HepG2 (cell line): Measurements from ENCODE around the gene CYTH1. TPM values are rescaled to one million over a fixed set of nuclear protein-coding genes. Genes with fewer than 3 reads are reported as not detected.

Source experiments
- ARID2 ChIP-seq: sonication (generic); formaldehyde crosslinking; IDR thresholded peaks from 2 replicates; pipeline ENCODE4 v1.8.1; 2022; ENCODE audit warnings: mild to moderate bottlenecking, missing genetic modification reagents, borderline replicate concordance
- DMAP1 ChIP-seq: IDR thresholded peaks from 2 replicates; pipeline ENCODE4 v1.6.1; 2016
- DNMT3B ChIP-seq: conservative IDR thresholded peaks from 2 replicates; pipeline ENCODE4 v1.6.1; 2016; ENCODE audit warnings: missing biosample characterization, control low read depth
- HDAC1 ChIP-seq: sonication (generic); formaldehyde crosslinking; IDR thresholded peaks from 2 replicates; pipeline ENCODE4 v1.5.1; 2020; ENCODE audit warnings: mild to moderate bottlenecking, missing genetic modification reagents
- HOXA5 ChIP-seq: sonication (generic); formaldehyde crosslinking; IDR thresholded peaks from 2 replicates; pipeline ENCODE4 v1.4.0; 2020; ENCODE audit warnings: missing genetic modification reagents
- HOXD1 ChIP-seq: sonication (generic); formaldehyde crosslinking; IDR thresholded peaks from 2 replicates; pipeline ENCODE4 v1.5.0; 2020; ENCODE audit warnings: missing genetic modification reagents
- KDM4B ChIP-seq: sonication (generic); formaldehyde crosslinking; IDR thresholded peaks from 2 replicates; pipeline ENCODE4 v1.4.0; 2020; ENCODE audit warnings: missing genetic modification reagents
- KLF13 ChIP-seq: sonication (generic); formaldehyde crosslinking; IDR thresholded peaks from 2 replicates; pipeline ENCODE4 v1.4.0; 2020; ENCODE audit warnings: mild to moderate bottlenecking, missing genetic modification reagents
- NCOR1 ChIP-seq: fragments of 200-600 bp; sonication (generic); IDR thresholded peaks from 2 replicates; pipeline ENCODE4 v1.7.0; 2017; ENCODE audit warnings: antibody characterized with exemption, low read length, borderline replicate concordance
- NFYC ChIP-seq: IDR thresholded peaks from 2 replicates; pipeline ENCODE4 v1.6.1; 2016; ENCODE audit warnings: missing genetic modification reagents, missing compliant biosample characterization
- PAX8 ChIP-seq: sonication (generic); formaldehyde crosslinking; IDR thresholded peaks from 2 replicates; pipeline ENCODE4 v1.8.0; 2022; ENCODE audit warnings: mild to moderate bottlenecking, missing genetic modification reagents, borderline replicate concordance
- RAD51 ChIP-seq: fragments of 450-650 bp; IDR thresholded peaks from 2 replicates; pipeline ENCODE4 v1.6.1; 2016; ENCODE audit warnings: borderline replicate concordance
- RARA ChIP-seq: IDR thresholded peaks from 2 replicates; pipeline ENCODE4 v1.6.1; 2016; ENCODE audit warnings: missing genetic modification reagents, missing compliant biosample characterization
- RBAK ChIP-seq: sonication (generic); formaldehyde crosslinking; IDR thresholded peaks from 2 replicates; pipeline ENCODE4 v1.5.1; 2020; ENCODE audit warnings: mild to moderate bottlenecking, missing genetic modification reagents
- REL ChIP-seq: sonication (generic); formaldehyde crosslinking; conservative IDR thresholded peaks from 2 replicates; pipeline ENCODE4 v1.8.0; 2022; ENCODE audit warnings: mild to moderate bottlenecking, missing genetic modification reagents, moderate library complexity
- SAP130 ChIP-seq: IDR thresholded peaks from 2 replicates; pipeline ENCODE4 v1.6.1; 2016; ENCODE audit warnings: low read depth
- SP1 ChIP-seq, 2 experiments: fragments of 450-650 bp in 1 of 2; sonication (generic) in 1 of 2; formaldehyde crosslinking in 1 of 2; IDR thresholded peaks; 2 replicates each; pipeline versions ENCODE4 v1.4.0 to v1.6.1; 2016 to 2020; ENCODE audit warnings: missing genetic modification reagents in 1 of 2
- SP5 ChIP-seq: IDR thresholded peaks from 2 replicates; pipeline ENCODE4 v1.6.1; 2016; ENCODE audit warnings: low read depth, borderline replicate concordance
- TAF15 ChIP-seq: fragments of 200-400 bp; formaldehyde crosslinking; IDR thresholded peaks from one replicate; pipeline ENCODE4 v1.6.1; 2018; ENCODE audit warnings: mild to moderate bottlenecking, low read depth, low read length; ENCODE audit not compliant: poor library complexity, severe bottlenecking
- TBX2 ChIP-seq: sonication (generic); formaldehyde crosslinking; IDR thresholded peaks from 2 replicates; pipeline ENCODE4 v1.5.0; 2020; ENCODE audit warnings: missing genetic modification reagents, mild to moderate bottlenecking, borderline replicate concordance
- ZBTB8A ChIP-seq: sonication (generic); formaldehyde crosslinking; IDR thresholded peaks from 2 replicates; pipeline ENCODE4 v1.4.0; 2020; ENCODE audit warnings: mild to moderate bottlenecking, low read depth, missing genetic modification reagents, borderline replicate concordance
- ZNF460 ChIP-seq: sonication (generic); formaldehyde crosslinking; IDR thresholded peaks from 2 replicates; pipeline ENCODE4 v1.5.1; 2020; ENCODE audit warnings: missing genetic modification reagents, mild to moderate bottlenecking, borderline replicate concordance
- polyA plus RNA-seq, 8 experiments: library from polyadenylated mRNA; depleted of rRNA in 3 of 8; stranded (reverse) in 7 of 8; unstranded in 1 of 8; fragments of >200 nt; fragmentation: Illumina TruSeq in 4 of 8; extraction: Trizol in 4 of 8; gene quantifications; 2 replicates each; pipeline versions ENCODE4 v1.2.1 to v1.2.3, GENCODE V29; 2011 to 2016; ENCODE audit warnings: low read depth in 4 of 8, missing spikeins in 1 of 8, mixed read lengths in 1 of 8; ENCODE audit not compliant: insufficient read depth in 1 of 8
- total RNA-seq, 5 experiments: library from RNA; depleted of rRNA; stranded (reverse); fragments of >200 nt; fragmentation: Illumina TruSeq; extraction: Trizol; gene quantifications; 2 replicates each; pipeline ENCODE4 v1.2.3, GENCODE V29; 2016; ENCODE audit warnings: low read depth in 1 of 5
- TF ChIP-seq, protein P1 (sequence below): sonication (generic); formaldehyde crosslinking; IDR thresholded peaks from 2 replicates; pipeline ENCODE4 v1.4.0; 2020; ENCODE audit warnings: missing genetic modification reagents
- TF ChIP-seq, protein P2 (sequence below): IDR thresholded peaks from 2 replicates; pipeline ENCODE4 v1.6.1; 2016
- TF ChIP-seq, protein P3 (sequence below): sonication (generic); formaldehyde crosslinking; IDR thresholded peaks from 2 replicates; pipeline ENCODE4 v1.4.0; 2020; ENCODE audit warnings: missing genetic modification reagents; ENCODE audit errors: not compliant biosample characterization
- TF ChIP-seq, protein P4 (sequence below): sonication (generic); formaldehyde crosslinking; IDR thresholded peaks from 2 replicates; pipeline ENCODE4 v1.4.0; 2020; ENCODE audit warnings: missing genetic modification reagents

The CYTH1 gene
- total and polyA plus RNA-seq, 2 of the 13 experiments (the other 11 are each of a cell fraction or from before 2014, with no cell fraction given): 20.1 to 48.9 TPM

DNA sequence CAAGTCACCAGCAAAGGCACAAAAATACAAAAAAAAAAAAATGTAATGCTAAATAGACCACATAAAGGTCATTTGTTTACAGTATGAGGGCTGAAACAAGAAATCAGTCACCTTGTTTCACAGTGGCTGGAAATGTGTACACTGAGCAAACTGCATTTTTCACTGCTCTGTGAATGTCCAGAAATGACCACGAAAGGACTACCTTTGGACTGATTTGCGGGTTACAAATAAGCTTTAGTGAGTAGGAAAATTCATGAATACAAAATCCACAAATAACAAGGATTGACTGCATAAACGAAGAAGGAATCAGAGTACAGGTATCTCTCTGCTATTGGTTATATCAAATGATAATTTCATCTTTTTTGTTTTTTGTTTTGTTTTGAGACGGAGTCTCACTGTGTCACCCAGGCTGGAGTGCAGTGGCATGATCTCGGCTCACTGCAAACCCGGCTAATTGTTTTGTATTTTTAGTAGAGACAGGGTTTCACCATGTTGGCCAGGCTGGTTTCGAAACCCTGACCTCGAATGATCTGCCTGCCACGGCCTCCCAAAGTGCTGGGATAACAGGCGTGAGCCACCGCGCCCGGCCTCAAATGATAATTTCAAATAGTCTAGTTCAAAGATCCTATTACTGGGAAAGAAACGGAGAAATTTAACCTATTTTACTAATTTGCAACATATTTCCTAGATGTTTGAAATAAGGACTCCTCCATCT is 30.5 kb downstream of the CYTH1 start (continued):
- TF ChIP-seq, protein P1, sequence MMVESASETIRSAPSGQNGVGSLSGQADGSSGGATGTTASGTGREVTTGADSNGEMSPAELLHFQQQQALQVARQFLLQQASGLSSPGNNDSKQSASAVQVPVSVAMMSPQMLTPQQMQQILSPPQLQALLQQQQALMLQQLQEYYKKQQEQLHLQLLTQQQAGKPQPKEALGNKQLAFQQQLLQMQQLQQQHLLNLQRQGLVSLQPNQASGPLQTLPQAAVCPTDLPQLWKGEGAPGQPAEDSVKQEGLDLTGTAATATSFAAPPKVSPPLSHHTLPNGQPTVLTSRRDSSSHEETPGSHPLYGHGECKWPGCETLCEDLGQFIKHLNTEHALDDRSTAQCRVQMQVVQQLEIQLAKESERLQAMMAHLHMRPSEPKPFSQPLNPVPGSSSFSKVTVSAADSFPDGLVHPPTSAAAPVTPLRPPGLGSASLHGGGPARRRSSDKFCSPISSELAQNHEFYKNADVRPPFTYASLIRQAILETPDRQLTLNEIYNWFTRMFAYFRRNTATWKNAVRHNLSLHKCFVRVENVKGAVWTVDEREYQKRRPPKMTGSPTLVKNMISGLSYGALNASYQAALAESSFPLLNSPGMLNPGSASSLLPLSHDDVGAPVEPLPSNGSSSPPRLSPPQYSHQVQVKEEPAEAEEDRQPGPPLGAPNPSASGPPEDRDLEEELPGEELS (CRISPR knock-in tag): peak; percentile 77
- TF ChIP-seq PAX8 (CRISPR knock-in tag): no peak
- TF ChIP-seq RARA (CRISPR knock-in tag): peak; percentile 42; the same call in 1 of the 2 replicates
- no peak; the same call in 1 of the 2 replicates for TF ChIP-seq ARID2
- TF ChIP-seq KDM4B (CRISPR knock-in tag): 0 out of 2 replicates have a peak, but pooled peaks have one; percentile 34
- TF ChIP-seq, protein P2, sequence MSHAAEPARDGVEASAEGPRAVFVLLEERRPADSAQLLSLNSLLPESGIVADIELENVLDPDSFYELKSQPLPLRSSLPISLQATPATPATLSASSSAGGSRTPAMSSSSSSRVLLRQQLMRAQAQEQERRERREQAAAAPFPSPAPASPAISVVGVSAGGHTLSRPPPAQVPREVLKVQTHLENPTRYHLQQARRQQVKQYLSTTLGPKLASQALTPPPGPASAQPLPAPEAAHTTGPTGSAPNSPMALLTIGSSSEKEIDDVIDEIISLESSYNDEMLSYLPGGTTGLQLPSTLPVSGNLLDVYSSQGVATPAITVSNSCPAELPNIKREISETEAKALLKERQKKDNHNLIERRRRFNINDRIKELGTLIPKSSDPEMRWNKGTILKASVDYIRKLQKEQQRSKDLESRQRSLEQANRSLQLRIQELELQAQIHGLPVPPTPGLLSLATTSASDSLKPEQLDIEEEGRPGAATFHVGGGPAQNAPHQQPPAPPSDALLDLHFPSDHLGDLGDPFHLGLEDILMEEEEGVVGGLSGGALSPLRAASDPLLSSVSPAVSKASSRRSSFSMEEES (CRISPR knock-in tag): peak; percentile 27; the same call in 1 of the 2 replicates
- no peak for TF ChIP-seq KLF13
- TF ChIP-seq HDAC1 (CRISPR knock-in tag): peak; percentile 47
- no peak for TF ChIP-seq TAF15
- no peak for TF ChIP-seq RBAK (CRISPR knock-in tag)
- TF ChIP-seq SP1 (IDR thresholded peaks at IDR 0.05): no peak
- TF ChIP-seq SP1 (CRISPR knock-in tag; IDR thresholded peaks at IDR 0.05): no peak
- TF ChIP-seq NCOR1: peak; percentile 73; the same call in 1 of the 2 replicates
- TF ChIP-seq REL (CRISPR knock-in tag): no peak
- TF ChIP-seq RAD51: no peak
- TF ChIP-seq, protein P3, sequence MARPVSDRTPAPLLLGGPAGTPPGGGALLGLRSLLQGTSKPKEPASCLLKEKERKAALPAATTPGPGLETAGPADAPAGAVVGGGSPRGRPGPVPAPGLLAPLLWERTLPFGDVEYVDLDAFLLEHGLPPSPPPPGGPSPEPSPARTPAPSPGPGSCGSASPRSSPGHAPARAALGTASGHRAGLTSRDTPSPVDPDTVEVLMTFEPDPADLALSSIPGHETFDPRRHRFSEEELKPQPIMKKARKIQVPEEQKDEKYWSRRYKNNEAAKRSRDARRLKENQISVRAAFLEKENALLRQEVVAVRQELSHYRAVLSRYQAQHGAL (CRISPR knock-in tag): no peak
- peak; percentile 99 for TF ChIP-seq ZNF460 (CRISPR knock-in tag)
- TF ChIP-seq NFYC (CRISPR knock-in tag): no peak
- TF ChIP-seq SP5 (CRISPR knock-in tag): no peak
- no peak for TF ChIP-seq ZBTB8A (CRISPR knock-in tag)
- peak; percentile 86 for TF ChIP-seq HOXA5 (CRISPR knock-in tag)
- TF ChIP-seq DMAP1 (CRISPR knock-in tag): no peak
- peak; percentile 75 for TF ChIP-seq SAP130 (CRISPR knock-in tag)
- TF ChIP-seq DNMT3B (CRISPR knock-in tag): no peak
- TF ChIP-seq TBX2: peak; percentile 71; the same call in 1 of the 2 replicates
- 0 out of 2 replicates have a peak, but pooled peaks have one; percentile 41 for TF ChIP-seq HOXD1
- TF ChIP-seq, protein P4, sequence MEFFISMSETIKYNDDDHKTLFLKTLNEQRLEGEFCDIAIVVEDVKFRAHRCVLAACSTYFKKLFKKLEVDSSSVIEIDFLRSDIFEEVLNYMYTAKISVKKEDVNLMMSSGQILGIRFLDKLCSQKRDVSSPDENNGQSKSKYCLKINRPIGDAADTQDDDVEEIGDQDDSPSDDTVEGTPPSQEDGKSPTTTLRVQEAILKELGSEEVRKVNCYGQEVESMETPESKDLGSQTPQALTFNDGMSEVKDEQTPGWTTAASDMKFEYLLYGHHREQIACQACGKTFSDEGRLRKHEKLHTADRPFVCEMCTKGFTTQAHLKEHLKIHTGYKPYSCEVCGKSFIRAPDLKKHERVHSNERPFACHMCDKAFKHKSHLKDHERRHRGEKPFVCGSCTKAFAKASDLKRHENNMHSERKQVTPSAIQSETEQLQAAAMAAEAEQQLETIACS (CRISPR knock-in tag): no peak
